DMS53 treated with DMSO at 0.1 percent for 48 hours (cell line): ENCODE data around the gene GNB2.

ENCODE experiments used
- DNase-seq: peaks from one replicate; lab custom pipeline; 2025; ENCODE audit not compliant: unreplicated experiment; lab: John Stamatoyannopoulos, UW

The GNB2 gene

DNA sequence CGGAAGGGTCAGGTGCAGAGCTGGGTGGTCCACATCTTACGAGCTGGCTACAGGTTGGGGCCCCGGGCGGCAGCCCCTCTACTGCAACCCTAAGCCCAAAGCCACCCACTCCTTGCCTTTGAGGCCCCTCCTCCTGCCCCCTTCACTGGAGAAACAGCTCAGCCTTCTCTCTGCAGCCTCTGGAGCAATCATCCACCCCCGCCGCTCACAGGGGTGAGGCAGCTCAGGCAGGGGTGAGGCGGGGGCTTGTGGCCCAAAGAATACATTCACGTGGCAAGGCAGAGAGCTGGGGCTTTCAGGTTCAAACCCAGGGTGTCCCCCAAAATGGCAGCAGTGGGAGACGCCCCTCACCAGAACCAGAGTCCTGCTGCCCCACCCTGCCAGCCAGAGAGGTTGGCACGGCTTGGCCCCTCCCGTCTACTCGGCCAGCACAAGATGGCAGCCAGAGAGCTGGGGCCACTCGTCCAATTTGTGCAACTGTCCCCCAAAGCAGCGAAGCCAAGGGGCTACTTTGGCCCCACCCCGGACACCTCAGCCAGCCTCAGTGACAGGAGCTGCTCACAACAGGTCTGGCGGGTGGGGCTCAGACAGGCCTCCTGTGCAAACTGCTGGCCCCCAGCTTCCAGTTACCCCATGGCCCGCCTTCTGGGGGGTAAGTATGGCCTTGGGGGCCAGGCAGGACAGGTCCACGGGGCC is 7.2 kb downstream of the GNB2 start:
- no peak for DNase-seq

DNA sequence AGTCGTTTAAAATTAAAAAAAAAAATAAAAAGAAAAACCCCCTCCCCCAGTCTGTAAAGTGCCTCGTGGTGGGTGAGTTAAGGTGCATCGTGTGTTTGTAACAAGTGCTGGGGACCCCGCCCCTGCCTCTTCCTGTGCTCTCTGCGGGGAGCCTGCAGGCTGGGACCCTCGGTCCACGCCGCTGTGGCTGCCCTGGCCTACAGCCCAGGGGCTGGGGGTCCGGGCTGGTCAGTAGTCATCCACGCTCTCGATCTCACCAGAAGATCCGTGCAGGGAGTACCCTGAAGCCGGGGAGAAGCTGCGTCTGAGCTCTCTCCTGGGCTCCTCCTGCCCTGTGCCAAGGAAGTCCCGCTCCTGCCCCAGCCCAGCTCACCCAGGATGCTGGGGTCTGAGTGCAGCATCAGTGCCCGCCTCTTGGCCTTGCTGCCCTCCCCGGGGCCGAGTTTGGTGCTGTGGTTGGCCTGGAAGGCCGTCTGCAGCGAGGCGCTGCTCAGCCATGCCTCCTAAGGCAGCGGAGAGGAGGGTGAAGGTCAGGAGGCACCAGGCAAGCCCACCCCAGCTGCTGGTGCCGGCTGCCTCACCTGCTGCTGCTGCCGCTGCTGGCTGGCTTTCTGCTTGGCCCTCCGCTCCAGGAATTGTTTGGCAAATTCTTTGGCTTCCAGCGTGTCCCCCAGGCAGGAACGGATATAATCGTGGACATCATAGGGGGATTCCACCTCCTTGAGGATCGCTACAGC is 8.1 kb downstream of the GNB2 start:
- no peak for DNase-seq

DNA sequence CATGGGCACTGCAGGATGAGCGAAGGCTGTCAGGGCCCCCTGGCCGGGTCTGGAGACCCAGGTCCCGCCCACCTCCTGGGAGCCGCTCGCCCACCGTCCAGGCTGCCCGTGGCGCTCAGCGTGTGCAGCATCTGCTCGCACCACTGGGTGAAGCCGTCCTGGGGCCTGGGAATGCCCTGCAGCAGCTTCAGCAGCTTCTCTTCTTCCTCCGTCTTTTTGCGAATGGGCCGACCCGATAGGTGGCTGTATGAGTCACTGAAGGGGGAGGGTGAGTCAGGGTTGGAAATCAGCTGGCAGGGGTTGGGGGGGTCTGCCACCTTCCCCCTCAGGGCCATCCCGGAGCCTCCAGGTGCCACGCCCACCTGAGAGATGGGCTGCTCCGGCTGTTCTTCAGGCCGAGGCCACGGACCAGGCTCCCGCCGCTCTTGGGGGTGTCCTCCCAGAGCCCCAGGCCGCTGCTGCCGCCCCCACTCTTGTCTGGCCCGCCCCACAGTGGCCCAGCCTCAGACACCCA is 8.7 kb downstream of the GNB2 start:
- no peak for DNase-seq

DNA sequence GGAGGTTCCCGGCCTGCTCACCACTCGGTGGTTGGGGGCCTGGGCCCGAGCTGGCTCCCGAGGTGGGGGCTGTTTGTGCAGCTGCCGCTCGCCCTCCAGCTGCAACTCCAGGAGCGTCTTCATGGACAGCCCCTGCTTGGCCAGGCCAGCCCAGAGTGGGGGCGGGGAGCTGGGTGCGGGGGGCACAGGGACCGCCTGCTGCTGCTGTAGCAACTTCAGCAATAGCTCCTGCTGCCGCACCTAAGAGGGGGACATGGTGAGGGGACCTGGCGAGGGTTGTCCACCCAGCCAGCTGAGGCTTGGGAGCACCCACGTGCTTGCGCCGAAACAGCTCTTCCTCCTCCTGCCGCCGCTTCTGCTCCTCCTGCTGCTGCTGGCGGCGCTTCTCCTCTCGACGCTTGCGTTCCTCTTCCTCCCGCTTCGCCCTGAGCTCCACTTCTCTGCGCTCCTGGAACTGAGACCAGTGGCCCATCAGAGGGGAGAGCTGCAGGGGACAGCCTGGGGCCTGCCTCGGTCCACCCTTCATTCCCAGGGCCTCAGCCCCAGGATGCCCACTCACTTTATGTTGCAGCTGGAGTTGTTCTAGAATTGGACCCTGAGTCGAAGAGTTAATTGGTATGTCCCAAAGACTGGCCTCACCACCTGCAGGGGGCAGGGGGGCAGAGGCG is 9.6 kb downstream of the GNB2 start:
- DNase-seq, result no peak

DNA sequence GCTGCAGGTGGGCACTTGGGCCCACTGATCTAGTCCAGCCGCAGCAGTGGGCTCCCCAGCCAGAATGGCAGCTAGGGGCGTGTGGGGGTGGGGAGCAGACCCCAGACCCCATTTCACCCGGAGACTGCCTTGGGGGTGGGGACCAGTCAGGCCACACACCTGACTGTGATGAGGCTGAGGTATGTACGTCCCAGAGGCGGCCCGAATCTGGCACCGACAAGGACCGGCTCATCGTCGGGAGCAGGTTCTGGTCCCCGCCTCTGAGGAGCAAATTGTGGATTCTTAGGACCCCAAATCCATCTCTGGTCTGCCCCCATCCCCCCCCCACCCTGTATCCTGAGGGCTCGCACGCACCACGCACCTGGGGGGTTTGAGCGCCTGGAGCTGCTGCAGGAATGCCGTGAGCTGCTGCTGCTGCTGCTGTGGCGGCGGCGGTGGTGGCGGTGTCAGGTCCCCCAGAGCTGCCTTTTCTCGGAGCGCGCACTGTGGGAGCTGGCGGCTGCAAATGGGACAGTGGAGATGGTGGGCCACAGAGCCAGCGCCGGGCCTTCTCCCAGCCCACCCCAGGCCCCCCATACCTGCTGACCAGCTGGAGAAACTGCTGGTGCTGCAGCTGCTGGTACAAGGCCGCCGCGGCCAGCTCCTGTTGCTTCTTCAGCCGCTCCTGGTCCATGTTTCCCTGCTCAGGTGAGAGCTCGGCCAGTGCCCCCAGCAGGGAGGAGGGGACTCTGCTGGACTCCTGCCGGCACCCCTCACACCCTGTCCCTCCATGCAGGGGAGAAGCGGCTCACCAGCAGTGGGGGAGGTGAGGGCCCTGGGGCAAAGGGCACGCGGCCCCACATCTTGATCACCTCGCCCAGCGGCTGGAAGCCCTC is 10.4 kb downstream of the GNB2 start:
- DNase-seq, result no peak

DNA sequence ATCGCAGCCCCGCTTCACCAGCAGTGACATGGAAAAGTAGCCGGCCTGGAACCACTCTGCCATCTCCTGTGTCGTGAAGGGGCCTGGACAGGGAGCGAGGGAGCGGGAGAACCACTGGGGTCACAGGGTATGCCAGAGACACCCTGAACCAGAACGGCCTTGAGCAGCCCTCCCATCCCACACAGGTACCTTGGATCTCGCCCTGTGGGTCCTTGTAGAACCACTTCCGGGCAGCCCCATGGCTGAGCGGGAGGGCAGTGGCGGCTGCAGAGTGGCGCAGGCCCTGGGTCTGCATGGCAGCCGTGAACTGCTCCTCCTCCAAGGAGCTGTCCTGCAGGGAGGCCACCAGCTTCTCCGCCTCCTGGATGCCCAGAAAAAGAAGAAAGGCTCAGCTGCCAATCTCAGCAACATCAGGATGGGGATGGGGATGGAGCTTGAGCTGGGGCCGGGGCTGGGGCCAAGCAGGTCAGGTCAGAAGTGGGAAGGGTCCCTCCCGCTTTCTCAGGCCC is 11.0 kb downstream of the GNB2 start:
- no peak for DNase-seq

DNA sequence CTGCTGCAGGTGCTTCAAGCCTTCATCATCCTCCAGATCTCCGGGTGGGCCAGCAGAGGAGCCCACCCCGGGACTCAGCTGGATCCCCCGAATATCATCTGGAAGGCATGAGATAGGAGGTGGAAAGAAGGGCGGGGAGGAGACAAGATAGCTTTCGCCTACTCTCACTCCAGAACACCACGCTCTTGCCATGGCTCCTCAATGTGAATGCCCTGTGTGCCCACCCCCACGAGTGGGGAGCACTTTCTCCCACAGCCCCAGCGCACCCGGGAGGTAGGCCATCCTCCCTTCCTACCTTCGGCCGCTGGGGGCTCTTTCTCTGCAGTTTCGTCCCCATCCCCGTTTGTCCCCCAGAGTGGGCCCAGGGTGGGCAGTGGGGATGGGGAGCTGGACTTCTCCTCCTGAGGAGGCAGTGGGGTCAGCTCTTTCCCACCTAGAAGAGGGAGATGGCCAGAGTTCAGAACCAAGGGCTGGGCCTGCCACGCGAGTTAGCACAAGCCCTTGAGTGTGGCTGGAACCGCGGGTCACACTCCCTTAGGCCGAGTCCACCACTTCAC is 11.6 kb downstream of the GNB2 start:
- no peak for DNase-seq

DNA sequence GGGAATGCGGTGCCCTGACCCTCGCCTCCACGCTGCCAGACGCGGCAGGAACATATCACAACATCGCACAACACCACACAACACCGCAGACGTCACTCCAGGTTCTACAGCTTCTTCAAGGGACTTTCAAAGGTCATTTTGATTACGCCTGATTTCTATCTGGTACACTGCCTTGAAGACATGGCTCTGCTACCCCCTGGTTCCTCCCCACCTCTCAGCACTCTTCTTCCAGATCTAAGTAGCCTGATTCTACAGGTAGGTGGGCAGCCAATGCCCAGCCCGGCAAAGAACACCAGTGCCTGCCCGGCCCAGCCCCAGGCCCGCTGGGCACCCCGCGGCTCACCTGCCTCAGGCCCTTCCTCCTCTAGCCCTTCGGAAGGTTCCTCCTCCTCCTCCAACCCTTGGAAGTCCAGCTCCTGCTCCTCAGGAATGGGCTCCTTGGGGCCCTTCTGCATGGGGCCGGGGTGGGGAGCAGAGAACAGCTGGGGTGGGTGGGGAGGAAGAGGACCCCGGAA is 12.1 kb downstream of the GNB2 start:
- DNase-seq, result no peak

DNA sequence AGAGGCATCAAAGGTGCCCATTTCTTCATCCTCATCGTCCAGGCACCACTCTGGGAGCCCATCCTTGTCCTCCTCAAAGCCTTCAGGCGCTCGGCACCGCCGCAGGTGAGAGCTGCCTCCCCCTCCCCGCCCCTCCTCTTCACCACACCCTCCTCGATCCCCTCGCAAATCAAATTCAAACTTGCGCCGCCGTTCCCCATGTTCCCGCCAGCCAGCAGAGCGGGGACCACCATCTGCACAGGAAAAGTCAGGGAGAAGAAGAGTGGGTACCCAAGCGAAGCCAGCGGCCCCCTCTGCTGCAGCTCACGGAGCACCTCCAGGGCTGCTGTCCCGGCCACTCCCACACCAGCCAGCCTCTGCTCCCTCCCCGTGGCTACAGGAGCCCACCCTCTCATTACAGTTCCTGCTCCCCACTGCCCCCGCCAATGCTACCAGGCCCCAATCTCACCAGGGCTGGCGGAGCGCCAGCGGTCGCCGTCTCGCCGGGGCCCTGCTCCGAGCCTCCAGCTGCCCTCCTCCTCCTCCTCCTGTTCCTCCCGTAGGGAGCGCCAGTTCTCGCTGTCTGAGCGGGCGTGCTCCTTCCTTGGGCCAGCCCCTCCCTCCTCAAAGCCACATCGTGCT is 12.8 kb downstream of the GNB2 start:
- no peak for DNase-seq

DNA sequence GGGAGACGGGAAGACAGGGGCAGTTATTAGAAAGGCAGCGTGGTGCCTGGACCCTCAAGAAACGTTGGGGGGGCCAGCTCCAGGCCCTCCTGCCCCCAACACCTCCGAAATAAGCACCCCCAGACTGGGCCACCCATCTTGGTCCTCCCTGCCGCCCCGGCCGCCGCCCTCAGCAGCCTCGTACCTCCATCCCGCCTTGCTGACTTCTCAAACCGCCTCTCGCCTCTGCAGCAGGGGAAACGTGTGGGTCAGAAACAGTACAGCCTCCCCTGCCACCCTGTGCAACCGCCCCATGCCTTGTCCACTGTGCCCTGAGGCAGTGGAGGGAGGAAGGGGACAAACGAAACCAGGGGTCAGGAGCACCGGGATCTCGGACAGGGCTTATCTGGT is 13.3 kb downstream of the GNB2 start:
- DNase-seq, result no peak

DNA sequence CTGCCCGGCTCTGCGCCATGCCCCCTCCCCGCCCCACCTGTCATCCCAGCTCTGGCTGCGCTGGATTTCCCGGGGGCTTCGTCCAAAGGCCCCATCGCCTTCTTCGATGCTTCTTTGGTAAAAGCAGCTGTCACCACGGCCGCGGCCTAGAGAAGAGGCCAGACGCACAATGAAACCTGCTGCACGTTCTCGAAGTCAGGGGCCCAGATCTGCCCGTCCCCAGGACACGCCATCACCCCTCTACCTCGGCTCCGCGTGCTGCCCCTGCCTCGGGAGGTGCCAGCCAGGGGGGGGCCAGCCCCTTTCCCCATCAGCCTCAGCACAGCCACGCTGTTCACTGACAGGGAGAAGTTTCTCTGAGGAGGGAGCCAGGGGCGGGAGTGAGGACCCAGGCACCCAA is 13.7 kb downstream of the GNB2 start:
- DNase-seq, result no peak

DNA sequence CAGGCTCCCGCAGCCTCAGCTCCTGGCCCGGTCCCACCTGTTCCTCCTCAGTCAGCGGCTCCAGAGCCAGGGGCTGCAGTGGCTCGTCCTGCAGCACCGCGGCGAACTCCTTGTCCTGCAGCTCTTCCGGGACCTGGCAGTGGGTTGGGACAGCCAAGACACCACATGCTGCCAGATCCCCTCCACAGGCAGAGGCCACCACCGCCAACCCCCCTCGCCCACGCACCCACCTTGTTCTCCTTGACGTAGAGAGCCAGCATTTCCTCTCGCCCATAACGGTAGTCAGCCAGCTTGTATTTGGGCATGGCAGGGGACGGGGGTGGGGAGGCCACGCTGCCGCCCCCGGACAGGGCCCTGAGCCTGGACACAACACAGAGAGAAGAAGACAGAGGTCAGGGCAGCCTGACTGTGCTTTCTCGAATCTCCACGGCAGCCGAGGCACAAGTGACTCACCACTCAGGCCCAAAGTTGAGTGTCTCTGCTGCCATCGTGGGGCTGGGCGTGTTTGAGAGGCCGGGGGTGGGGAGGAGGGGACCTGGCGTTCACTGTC is 14.3 kb downstream of the GNB2 start:
- DNase-seq, result no peak

DNA sequence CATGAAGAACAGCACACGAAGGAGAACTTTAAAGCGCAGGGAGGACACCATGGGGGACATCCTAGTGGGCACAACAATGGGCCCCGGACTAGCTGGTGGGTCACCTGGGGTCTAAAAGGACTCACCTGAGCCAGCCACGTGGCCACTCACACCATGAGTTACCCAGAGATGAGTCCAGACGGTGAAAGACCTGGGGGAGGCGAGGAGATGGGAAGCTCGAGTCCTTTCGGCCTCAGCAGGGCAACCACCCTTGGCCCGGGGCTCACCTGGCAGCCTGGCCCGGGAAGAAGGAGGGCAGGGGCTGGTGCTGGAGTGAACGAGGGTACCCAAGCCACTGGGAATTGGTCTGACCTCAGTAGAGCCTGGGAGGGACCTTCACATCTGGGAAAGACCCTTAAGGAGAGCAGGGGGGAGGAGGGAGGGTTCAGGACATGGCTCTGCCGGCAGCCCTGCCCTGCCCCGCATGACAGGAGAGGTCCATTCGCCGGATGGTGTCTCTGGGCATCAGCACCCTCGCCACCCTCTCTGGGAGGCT is 14.9 kb downstream of the GNB2 start:
- DNase-seq, result no peak

DNA sequence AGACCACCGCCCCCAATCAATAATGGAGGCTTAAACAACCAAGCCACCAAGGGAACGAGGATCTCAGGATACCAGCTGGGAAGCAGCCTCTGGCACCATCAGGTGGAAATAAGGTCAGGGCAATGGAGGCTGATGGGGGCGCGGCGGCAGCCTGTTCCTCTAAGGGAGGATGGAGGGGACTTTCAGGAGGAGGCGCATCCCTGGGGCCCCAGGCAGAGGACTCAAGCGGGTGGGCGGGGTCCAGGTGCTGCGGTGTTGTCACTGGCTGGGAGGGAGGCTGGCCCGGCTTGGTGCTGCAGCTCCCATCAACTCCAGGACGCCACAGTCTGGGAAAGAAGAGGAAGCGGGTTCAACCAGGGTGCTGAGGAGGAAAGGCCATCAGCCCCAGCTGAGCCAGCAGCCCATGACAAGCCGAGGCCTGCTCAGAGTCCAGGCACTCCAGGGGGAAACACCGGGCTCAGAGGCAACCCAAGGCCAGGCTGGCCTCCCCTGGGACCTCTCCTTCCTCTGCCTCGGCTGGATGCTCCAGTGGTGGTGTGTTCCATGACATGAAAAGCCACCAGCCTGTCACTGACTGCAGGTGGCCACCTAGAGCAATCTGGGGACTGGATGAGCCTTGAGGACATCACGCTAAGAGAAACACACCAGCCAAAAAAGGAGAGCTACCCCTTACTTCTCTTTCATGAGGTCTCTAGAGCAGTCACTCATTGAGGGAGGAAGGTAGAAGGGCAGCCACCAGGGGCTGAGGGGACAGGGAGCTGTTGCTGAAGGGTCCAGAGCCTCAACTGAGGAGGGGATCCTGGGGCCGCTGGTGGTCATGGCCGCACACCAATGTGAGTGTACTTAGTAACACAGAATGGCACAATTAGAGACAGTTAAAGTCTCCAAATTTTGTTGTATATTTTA is 15.9 kb downstream of the GNB2 start:
- no peak for DNase-seq

DNA sequence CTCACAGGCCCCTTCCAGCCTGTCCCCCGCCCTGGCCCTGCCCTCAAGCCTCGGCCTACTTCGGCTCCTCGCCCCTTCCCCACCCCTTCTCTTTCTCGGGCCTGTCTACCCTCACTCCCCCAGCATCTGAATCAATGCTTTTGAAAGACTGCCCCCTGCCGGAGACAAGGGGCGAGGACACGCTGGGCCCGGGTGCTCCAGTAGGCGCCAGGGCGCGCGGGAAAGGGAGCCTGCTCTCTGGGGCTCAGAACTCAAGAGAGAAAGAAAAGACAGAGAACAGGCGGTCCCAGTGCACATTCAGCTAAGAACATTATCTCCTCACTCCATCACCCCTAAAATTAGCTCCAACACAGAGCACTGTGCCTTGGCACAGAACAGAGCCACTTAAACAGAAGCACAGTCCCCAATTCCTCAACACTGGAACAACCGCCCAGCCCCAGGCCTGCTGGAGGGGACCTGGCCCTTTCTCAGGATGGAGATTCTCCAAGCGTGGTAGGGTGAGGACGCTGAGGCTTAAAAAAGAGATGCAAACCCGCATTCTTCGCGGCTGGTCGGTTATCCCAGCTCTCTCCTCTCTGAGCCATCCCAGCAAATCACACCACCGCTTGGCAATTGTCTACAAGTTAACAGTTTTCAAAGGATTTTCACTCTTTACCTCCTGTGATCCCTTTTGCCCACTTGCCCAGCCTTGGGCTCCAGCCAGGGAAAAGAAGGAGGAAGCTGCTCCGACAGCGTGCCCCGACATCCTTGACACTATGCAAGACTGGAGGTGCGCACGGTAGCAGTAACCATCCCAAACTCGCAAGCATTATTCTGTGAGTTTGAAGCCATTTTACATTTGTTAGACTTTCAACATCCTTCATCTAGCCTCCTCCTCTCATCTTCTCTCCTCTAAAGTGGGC is 18.4 kb downstream of the GNB2 start:
- peak; percentile 72 for DNase-seq

DNA sequence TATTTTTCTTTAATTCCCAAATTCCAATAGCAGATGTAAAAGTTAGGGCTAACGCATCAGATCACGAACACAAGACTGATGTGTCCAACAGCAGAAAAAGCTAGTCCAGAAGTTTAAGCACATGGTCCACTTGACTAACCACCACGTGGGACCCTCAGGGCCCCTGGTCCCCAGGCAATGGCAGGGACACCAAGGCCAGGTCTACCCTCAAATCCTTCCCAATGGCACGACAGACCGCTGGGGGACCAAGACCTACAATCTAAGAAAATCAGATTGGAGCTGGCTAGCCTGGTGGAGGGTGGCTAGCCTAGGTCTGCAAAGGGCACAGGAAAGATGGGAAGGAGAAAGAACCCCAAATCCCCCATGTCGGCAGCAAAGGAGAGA is 19.0 kb downstream of the GNB2 start:
- no peak for DNase-seq

DNA sequence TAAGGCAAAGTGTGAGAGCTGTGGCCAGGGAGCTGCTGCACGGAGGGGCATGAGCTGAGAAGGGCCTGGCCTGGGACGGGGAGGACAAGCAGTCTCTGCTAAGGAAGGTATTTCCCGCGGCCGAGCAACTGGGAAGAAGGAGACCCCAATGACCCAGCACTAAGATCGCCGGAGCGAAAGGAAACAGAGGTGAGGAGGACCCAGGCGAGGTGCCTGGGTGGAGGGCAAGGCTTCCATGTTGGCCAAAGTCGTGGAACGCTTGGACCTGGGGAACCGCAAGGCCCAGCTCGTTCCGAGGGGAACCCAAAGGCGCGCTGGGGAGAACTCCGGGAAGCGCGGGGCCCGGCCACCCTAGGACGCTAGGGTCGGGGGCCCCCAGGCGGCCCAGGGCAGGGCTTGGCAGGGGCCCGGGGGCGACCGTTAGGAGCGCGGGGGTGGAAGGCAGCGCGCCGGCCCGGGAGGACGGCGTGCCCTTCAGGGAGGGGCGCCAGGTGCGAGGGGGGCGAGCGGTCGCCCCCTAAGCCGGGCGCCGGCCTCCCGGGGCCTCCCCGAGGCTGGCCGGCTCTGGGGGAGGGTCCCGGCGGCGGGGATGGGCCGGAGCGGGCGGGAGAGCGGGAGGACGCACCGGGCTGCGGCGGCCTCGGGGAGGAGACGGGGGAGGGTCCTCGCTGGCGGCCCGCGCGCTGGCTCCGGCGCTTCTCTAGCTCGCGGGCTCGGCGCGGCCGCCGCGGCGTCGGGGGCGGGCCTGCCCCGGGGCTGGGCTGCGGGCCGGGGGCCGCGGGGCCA is 20.0 kb downstream of the GNB2 start:
- DNase-seq, result no peak
